ENCODE data around the gene MAP1LC3B. TPM values are rescaled to one million over a fixed set of nuclear protein-coding genes. Genes with fewer than 3 reads are reported as not detected.

The MAP1LC3B gene
- total RNA-seq, 1 donor from 2014 or later, result 64.5 TPM

GRCh38 chr16:87424266-87424665, 32.1 kb downstream of the MAP1LC3B start:
- Histone ChIP-seq H3K4me1 (no peaks in the 10 kb centered on the region), H3K27ac (no peak overlapping the region), H3K27me3 (ENCODE audit: low read depth) (no peaks in the 10 kb centered on the region), H3K9me3 (no peaks in the 10 kb centered on the region), H3K4me3 (no peak overlapping the region), H3K36me3 (peaks cover 63% of the 10 kb centered on the region)
- DNase-seq (no peak), ATAC-seq (no peak)
- no peak for TF ChIP-seq CTCF (IDR thresholded peaks at IDR 0.05)
- intact Hi-C loops (cut with DNase I), result no loop called here

- H3K4me1 ChIP-seq, result no peaks in the 10 kb centered on the region
- no peak overlapping the region for H3K27ac ChIP-seq
- no peaks in the 10 kb centered on the region for H3K27me3 ChIP-seq (ENCODE audit: low read depth)
- intact Hi-C loops (cut with DNase I), result no loop called here
- no peaks in the 10 kb centered on the region for H3K9me3 ChIP-seq
- H3K36me3 ChIP-seq, result peaks cover 57% of the 10 kb centered on the region
- no peak for TF ChIP-seq CTCF (IDR thresholded peaks at IDR 0.05)
- H3K4me3 ChIP-seq, result no peak overlapping the region
- no peak for DNase-seq
- no peak for ATAC-seq
Observed at GRCh38 chr16:87425941-87426340, 33.8 kb downstream of the MAP1LC3B start.

- ATAC-seq, result no peak
- Histone ChIP-seq H3K4me3 (no peak overlapping the region), H3K9me3 (no peaks in the 10 kb centered on the region), H3K27ac (no peak overlapping the region), H3K36me3 (peaks cover 54% of the 10 kb centered on the region), H3K4me1 (no peaks in the 10 kb centered on the region), H3K27me3 (ENCODE audit: low read depth) (no peaks in the 10 kb centered on the region)
- no peak for TF ChIP-seq CTCF (IDR thresholded peaks at IDR 0.05)
- intact Hi-C loops (cut with DNase I), result no loop called here
- DNase-seq, result no peak
Observed at GRCh38 chr16:87426423-87427215, 34.5 kb downstream of the MAP1LC3B start.

- intact Hi-C loops (cut with DNase I), result no loop called here
- Histone ChIP-seq H3K36me3 (peaks cover 35% of the 10 kb centered on the region), H3K4me3 (no peak overlapping the region), H3K27ac (no peak overlapping the region), H3K9me3 (no peaks in the 10 kb centered on the region), H3K4me1 (peaks cover 26% of the 10 kb centered on the region), H3K27me3 (ENCODE audit: low read depth) (no peaks in the 10 kb centered on the region)
- ATAC-seq, result no peak
- TF ChIP-seq CTCF (IDR thresholded peaks at IDR 0.05), result no peak
- no peak for DNase-seq
Observed at GRCh38 chr16:87431926-87432325, 39.8 kb downstream of the MAP1LC3B start.

GRCh38 chr16:87432330-87432915, 40.3 kb downstream of the MAP1LC3B start:
- no peak overlapping the region for H3K27ac ChIP-seq
- H3K4me3 ChIP-seq, result no peak overlapping the region
- DNase-seq (no peak), ATAC-seq (no peak)
- no peaks in the 10 kb centered on the region for H3K27me3 ChIP-seq (ENCODE audit: low read depth)
- H3K36me3 ChIP-seq, result peaks cover 37% of the 10 kb centered on the region
- H3K4me1 ChIP-seq, result peaks cover 26% of the 10 kb centered on the region
- intact Hi-C loops (cut with DNase I), result no loop called here
- no peak for TF ChIP-seq CTCF (IDR thresholded peaks at IDR 0.05)
- H3K9me3 ChIP-seq, result no peaks in the 10 kb centered on the region

Data from lower lobe of right lung (tissue), 2 donors.